Endothelial cell of umbilical vein (primary cell): Measurements from ENCODE around the gene DPP6.

Source experiments
- CTCF ChIP-seq, 2 donors: IDR thresholded peaks; 1 replicate in 1 of 2; 2 replicates in 1 of 2; pipeline ENCODE4 v1.5.1; 2011; ENCODE audit warnings: low read length in 2 of 2, mild to moderate bottlenecking in 2 of 2, moderate library complexity in 2 of 2, control low read depth in 1 of 2, inconsistent platforms in 1 of 2, low read depth in 1 of 2; ENCODE audit not compliant: insufficient read depth in 1 of 2; ENCODE audit errors: extremely low read depth in 1 of 2
- EZH2 ChIP-seq: IDR thresholded peaks from 2 replicates; pipeline ENCODE4 v1.6.1; 2012; ENCODE audit warnings: borderline replicate concordance, low read depth, mild to moderate bottlenecking, moderate library complexity, low read length, inconsistent platforms; ENCODE audit not compliant: severe bottlenecking
- JUN ChIP-seq: IDR thresholded peaks from 2 replicates; pipeline ENCODE4 v1.6.1; 2011; ENCODE audit warnings: borderline replicate concordance, low read depth; ENCODE audit not compliant: insufficient read length, insufficient read depth
- MAX ChIP-seq: IDR thresholded peaks from 2 replicates; pipeline ENCODE4 v1.6.1; 2011; ENCODE audit not compliant: insufficient read depth, insufficient read length
- MYC ChIP-seq: IDR thresholded peaks from one replicate; pipeline ENCODE4 v1.6.1; 2011; ENCODE audit warnings: mild to moderate bottlenecking, low read depth, low read length
- POLR2A ChIP-seq: IDR thresholded peaks from 2 replicates; pipeline ENCODE4 v1.6.1; 2012; ENCODE audit warnings: low read depth, mild to moderate bottlenecking, control low read depth, low read length
- POLR2AphosphoS5 ChIP-seq: IDR thresholded peaks from 2 replicates; pipeline ENCODE4 v1.6.1; 2012; ENCODE audit warnings: low read depth, mild to moderate bottlenecking, control low read depth, low read length, moderate library complexity; ENCODE audit not compliant: insufficient read depth

DNA sequence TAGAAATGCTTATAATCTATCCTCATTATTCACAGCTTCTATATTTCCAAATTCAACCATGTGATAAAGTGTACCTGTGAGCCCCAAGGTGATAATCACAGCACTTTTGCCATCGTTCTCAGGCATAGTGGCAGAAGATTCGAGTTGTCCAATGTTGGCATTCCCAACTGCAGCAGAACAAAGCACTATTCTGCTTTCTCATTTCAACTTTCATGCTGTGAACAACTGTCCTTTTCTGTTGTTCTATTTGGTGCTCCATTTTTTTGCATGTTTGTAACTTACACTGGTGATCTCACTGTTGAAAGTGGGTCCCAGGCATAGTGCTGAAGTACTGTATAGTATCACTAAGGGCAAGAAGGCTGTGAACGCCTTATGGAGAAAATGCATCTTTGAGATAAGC, 512.5 kb downstream of the DPP6 start:
- TF ChIP-seq CTCF (IDR thresholded peaks at IDR 0.05; ENCODE audit: extremely low read depth in 1 of 2, insufficient read depth in 1 of 2, low read depth in 1 of 2, low read length in 2 of 2) (no peak), JUN (no peak), POLR2AphosphoS5 (no peak), MYC (no peak), POLR2A (no peak), EZH2 (no peak), MAX (no peak)
